Measurements from ENCODE around the gene SRL.
"Not testable (repeated sequence)": the region's sequence is repeated elsewhere in the genome, so short reads cannot be mapped to it uniquely, and the experiment has no call there.

SRL gene

DNA sequence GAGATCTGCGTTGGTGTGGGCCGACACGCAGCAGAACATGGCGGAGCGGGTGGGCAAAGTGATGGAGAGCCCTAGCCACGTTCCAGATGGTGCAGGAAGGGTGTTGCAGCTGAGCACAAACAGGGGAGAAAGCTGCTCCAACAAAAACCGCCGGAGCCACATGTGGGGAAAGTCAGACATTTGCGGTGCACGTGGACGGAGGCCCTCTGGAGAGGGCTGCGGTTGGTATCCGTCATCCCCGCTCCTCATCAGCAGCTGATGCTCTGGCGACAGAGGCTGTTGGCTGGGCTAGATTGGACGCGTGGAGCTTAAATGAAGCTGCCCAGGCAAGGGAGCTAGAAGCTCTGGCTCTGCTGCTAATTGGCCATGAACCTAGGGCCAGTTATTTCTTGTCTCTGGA lies 82.2 kb downstream of the SRL start:
- DNase-seq (ENCODE audit: insufficient read length, low spot score), result no peak
- no peak for TF ChIP-seq CTCF (IDR thresholded peaks at IDR 0.05; ENCODE audit: insufficient read depth, missing control alignments)
- no peak for FAIRE-seq

DNA sequence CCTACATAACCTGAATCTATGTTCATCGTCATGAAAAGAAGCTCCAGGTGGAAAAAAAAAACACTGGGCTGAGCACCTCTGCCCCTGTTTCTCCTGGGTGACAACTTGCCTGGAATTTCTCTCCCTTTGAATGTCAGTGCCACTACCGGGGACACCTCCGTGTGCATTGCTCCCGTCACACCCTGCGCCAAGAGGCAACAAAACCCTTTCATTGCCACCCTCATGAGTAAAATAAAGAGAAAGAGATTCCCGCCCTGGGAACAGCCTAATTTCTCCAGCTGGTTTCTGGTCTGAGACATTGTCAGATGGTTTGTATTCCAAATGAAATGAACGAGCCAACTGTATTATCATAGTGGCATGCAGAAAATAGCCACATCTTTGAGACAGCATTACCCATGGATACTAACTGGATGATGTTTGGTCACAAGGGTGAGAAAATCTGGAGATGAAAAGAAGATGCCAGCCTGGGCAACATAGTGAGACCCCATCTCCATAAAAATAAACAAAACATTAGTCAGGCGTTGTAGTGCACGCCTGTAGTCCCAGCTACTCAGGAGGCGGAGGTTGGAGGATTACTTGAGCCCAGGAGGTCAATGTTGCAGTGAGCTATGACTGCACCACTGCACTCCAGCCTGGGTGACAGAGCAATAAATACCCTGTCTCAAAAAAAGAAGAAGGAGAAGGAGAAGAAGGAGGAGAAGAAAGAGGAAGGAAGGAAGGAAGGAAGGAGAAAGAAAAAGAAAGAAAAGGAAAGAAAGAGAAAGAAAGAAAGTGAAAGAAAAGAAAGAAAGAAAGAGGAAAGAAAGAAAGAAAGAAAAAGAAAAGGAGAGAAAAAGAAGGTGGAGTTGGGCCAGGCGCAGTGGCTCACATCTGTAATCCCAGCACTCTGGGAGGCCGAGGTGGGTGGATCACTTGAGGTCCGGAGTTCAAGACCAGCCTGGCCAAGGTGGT lies 83.5 kb downstream of the SRL start:
- TF ChIP-seq CTCF (IDR thresholded peaks at IDR 0.05; ENCODE audit: insufficient read depth, missing control alignments), result no peak
- FAIRE-seq (no peak), DNase-seq (ENCODE audit: insufficient read length, low spot score) (no peak)

DNA sequence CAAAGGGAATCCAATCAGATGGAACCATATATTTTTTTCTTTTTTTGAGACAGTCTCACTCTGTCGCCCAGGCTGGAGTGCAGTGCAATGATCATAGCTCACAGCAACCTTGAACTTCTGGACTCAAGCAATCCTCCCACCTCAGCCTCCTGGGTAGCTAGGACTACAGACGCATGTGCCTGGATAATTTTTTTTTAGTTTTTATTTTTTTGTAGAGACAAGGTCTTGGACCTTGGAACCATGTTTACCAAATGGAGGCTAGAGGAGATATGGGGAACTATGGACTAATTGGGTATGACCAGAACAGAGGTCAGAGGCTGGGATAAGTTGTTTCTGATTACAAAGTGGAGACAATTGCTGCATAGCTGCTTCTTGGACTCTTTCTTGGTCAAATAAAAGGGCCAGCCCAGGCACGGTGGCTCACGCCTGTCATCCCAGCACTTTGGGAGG lies 84.5 kb downstream of the SRL start:
- TF ChIP-seq CTCF (IDR thresholded peaks at IDR 0.05; ENCODE audit: insufficient read depth, missing control alignments), result no peak
- no peak for FAIRE-seq

GRCh38 chr16:4156503-4156902 lies 85.4 kb downstream of the SRL start:
- FAIRE-seq; DNase-seq (ENCODE audit: insufficient read length, low spot score): not testable (repeated sequence)

More for the DNA sequence above, 84.5 kb downstream of the SRL start:
- DNase-seq (ENCODE audit: insufficient read length, low spot score), result no peak

- FAIRE-seq; DNase-seq (ENCODE audit: insufficient read length, low spot score): not testable (repeated sequence)
These were observed 88.5 kb downstream of the SRL start for GRCh38 chr16:4153364-4153763.

DNA sequence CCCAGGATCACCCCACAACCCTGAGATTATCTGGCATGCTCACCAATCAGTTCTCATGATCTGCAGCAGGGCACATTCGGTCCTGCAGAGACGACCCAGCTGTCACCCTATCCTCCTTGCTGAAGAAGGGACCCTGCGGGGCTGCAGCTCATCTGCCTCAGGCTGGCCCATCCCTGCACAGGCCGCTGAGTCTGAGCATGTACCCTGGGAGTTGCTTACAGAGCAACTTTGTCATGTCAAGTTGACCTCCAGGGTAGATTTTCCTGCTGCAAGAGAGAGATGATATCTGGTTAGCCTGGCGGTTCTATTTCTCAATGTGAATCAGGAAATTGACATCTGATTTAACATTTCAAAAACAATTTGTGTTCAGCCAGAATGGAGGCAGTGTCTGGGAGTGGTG lies 89.6 kb downstream of the SRL start:
- DNase-seq (ENCODE audit: insufficient read length, low spot score), result no peak
- no peak for TF ChIP-seq CTCF (IDR thresholded peaks at IDR 0.05; ENCODE audit: insufficient read depth, missing control alignments)
- FAIRE-seq, result no peak

- FAIRE-seq (no peak), DNase-seq (ENCODE audit: insufficient read length, low spot score) (no peak)
- no peak for TF ChIP-seq CTCF (IDR thresholded peaks at IDR 0.05; ENCODE audit: insufficient read depth, missing control alignments)
These were observed 94.6 kb downstream of the SRL start for GRCh38 chr16:4147236-4147635.

DNA sequence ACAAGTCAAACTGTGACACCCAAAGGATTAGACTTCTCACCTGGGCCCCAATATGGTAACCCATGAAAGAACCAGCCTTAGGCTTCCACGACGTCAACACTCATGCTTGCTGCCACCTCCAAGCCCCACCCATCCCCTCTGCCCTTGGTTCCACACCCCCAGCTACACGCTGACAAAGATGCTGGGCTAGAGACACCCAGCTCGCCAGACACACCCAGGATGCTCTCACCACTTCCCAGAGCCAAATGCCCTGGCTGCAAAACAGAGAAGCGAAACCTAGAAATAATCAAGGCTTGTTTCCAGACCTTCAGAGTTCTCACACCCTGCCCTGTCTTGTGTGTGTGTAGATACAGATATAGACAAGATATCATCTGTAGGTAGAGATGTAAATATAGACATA lies 99.6 kb downstream of the SRL start:
- FAIRE-seq, result no peak
- no peak for DNase-seq (ENCODE audit: insufficient read length, low spot score)
- TF ChIP-seq CTCF (IDR thresholded peaks at IDR 0.05; ENCODE audit: insufficient read depth, missing control alignments), result no peak
